Type B pancreatic cell (in vitro differentiated cells): ENCODE results near the gene KNSTRN. TPM values are rescaled to one million over a fixed set of nuclear protein-coding genes. Genes with fewer than 3 reads are reported as not detected.

Source experiments
- DNase-seq: peaks from one replicate; pipeline ENCODE4 v3.0.0; 2021; ENCODE audit warnings: mixed read lengths; ENCODE audit not compliant: unreplicated experiment; ENCODE audit errors: extremely low spot score
- H3K27ac Mint-ChIP-seq: 2 replicates; pipeline ENCODE4 v1.8.0; 2021; ENCODE audit warnings: mild to moderate bottlenecking, mixed read lengths
- H3K27me3 Mint-ChIP-seq: 2 replicates; pipeline ENCODE4 v1.8.0; 2021; ENCODE audit warnings: mixed read lengths
- H3K36me3 Mint-ChIP-seq: 2 replicates; pipeline ENCODE4 v1.8.0; 2021; ENCODE audit warnings: mixed read lengths
- H3K4me1 Mint-ChIP-seq: one replicate; pipeline ENCODE4 v1.8.0; 2021; ENCODE audit warnings: mixed read lengths; ENCODE audit not compliant: unreplicated experiment
- H3K4me3 Mint-ChIP-seq: 2 replicates; pipeline ENCODE4 v1.8.0; 2021; ENCODE audit warnings: mild to moderate bottlenecking, mixed read lengths
- H3K9me3 Mint-ChIP-seq: 2 replicates; pipeline ENCODE4 v1.8.0; 2021; ENCODE audit warnings: mixed read lengths
- CTCF ChIP-seq: fragments of 200-600 bp; sonication (generic); conservative IDR thresholded peaks from 2 replicates; pipeline ENCODE4 v1.5.0; 2021; ENCODE audit warnings: antibody characterized with exemption, mild to moderate bottlenecking
- total RNA-seq: library from RNA; stranded (reverse); gene quantifications from 2 replicates; pipeline ENCODE4 v1.2.1, GENCODE V29; 2021; ENCODE audit warnings: low replicate concordance

The KNSTRN gene
- total RNA-seq, 1 donor from 2014 or later, result 52.2 TPM

- DNase-seq, result no peak
- H3K4me3 Mint-ChIP-seq, result peak overlapping the region; percentile 84
- no peaks in the 10 kb centered on the region for H3K36me3 Mint-ChIP-seq
- no peak overlapping the region for H3K27ac Mint-ChIP-seq
- no peak for TF ChIP-seq CTCF
- no peaks in the 10 kb centered on the region for H3K9me3 Mint-ChIP-seq
- H3K4me1 Mint-ChIP-seq, result peaks cover 3% of the 10 kb centered on the region
- H3K27me3 Mint-ChIP-seq, result peaks cover 69% of the 10 kb centered on the region
Observed at GRCh38 chr15:40360015-40360414, 22.5 kb upstream of the KNSTRN start.

GRCh38 chr15:40361640-40362039 lies 20.9 kb upstream of the KNSTRN start:
- Mint-ChIP-seq H3K4me1 (peaks cover 3% of the 10 kb centered on the region), H3K4me3 (no peak overlapping the region), H3K27ac (no peak overlapping the region), H3K9me3 (no peaks in the 10 kb centered on the region), H3K27me3 (peaks cover 79% of the 10 kb centered on the region), H3K36me3 (no peaks in the 10 kb centered on the region)
- no peak for TF ChIP-seq CTCF
- DNase-seq, result no peak

GRCh38 chr15:40363611-40364010 lies 18.9 kb upstream of the KNSTRN start:
- no peak overlapping the region for H3K4me3 Mint-ChIP-seq
- peaks cover 83% of the 10 kb centered on the region for H3K27me3 Mint-ChIP-seq
- H3K9me3 Mint-ChIP-seq, result no peaks in the 10 kb centered on the region
- no peak overlapping the region for H3K27ac Mint-ChIP-seq
- no peak for DNase-seq
- H3K36me3 Mint-ChIP-seq, result no peaks in the 10 kb centered on the region
- TF ChIP-seq CTCF, result no peak
- peaks cover 3% of the 10 kb centered on the region for H3K4me1 Mint-ChIP-seq

GRCh38 chr15:40364251-40364650 lies 18.3 kb upstream of the KNSTRN start:
- Mint-ChIP-seq H3K27ac (no peak overlapping the region), H3K4me1 (no peaks in the 10 kb centered on the region), H3K36me3 (no peaks in the 10 kb centered on the region), H3K27me3 (peaks cover 80% of the 10 kb centered on the region), H3K4me3 (no peak overlapping the region), H3K9me3 (no peaks in the 10 kb centered on the region)
- DNase-seq, result no peak
- TF ChIP-seq CTCF, result no peak

- no peaks in the 10 kb centered on the region for H3K9me3 Mint-ChIP-seq
- H3K27ac Mint-ChIP-seq, result no peak overlapping the region
- no peak for TF ChIP-seq CTCF
- H3K4me3 Mint-ChIP-seq, result no peak overlapping the region
- H3K4me1 Mint-ChIP-seq, result no peaks in the 10 kb centered on the region
- DNase-seq, result no peak
- no peaks in the 10 kb centered on the region for H3K36me3 Mint-ChIP-seq
- H3K27me3 Mint-ChIP-seq, result peaks cover 75% of the 10 kb centered on the region
Observed at GRCh38 chr15:40365016-40365415, 17.5 kb upstream of the KNSTRN start.
